Measurements from ENCODE around the gene DPT.

The DPT gene

DNA sequence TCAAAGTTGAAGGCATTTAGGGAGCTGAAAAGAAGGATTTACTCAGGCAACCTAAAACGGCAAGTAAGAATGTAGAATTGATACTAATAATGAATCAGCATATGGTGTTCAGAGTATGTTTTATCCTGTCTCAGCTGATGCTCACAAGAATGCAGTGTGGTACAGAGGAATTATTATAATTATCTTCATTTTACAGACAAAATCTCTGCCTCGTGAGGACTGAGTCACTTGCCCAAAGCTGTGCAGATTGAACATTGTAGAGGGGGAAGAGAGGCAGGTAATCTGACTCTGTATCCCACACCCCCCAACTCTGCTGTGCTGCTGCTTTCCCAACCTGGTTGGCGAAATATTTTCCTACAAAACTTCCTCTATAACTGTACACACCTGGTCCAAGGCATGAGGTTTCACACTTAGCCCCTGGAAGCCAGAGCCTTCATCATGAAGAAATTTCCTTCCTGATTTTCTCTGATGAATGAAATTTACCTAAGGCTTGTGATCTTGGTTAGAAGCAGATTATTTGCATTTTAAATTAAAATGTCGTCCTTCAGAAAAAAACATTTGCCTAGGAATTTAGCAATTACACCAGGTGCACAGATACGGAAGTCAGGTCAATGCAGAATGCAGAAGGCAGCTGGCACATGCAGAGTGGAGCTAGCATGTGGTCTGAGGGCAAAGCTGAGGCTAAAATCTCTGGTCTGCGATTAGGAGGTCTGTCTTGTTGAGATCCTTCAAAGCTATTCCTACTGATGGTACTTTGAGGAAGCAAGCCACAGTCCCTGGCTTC, 52.8 kb downstream of the DPT start:
- Mint-ChIP-seq H3K36me3 (ENCODE audit: low read depth) (no peaks in the 10 kb centered on the region), H3K9me3 (peaks cover 6% of the 10 kb centered on the region), H3K27ac (no peak overlapping the region), H3K27me3 (ENCODE audit: low read depth) (peaks cover 18% of the 10 kb centered on the region), H3K4me1 (ENCODE audit: low read depth) (no peaks in the 10 kb centered on the region), H3K4me3 (no peak overlapping the region)

DNA sequence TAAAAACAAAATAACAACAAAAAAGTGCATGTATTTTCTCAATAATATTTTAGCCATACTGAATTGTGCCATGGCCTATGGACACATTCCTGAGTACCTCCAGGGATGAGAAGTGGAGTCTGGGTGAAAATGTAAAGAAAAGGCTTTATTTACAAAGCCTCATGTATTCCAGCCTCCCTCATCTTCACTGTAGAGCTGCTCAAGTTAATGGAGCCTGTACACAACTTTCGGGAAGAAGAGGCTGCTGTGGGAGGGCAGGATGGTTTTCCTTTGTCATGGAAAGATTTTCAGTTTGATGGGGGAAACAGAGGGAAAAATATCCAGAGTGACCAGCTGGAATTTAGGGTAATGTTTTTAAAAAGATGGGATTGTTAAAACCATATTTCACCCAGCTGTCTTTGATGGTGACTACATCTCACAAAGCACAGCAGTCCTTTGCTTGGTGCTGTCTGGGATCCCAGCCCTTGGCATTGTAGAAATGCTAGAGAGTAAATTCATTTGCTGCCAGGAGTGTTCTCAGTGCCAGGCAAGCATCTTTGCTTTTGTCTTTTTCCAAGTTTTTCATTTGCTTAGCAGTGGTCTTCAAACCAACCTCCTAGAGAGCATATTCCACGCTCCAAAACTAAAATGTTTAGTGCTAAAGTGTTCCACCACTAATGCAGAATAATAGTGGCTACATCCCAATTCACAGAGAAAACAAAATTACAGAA, 54.9 kb downstream of the DPT start:
- H3K9me3 Mint-ChIP-seq, result no peaks in the 10 kb centered on the region
- no peak overlapping the region for H3K27ac Mint-ChIP-seq
- no peaks in the 10 kb centered on the region for H3K4me1 Mint-ChIP-seq (ENCODE audit: low read depth)
- peaks cover 10% of the 10 kb centered on the region for H3K27me3 Mint-ChIP-seq (ENCODE audit: low read depth)
- no peaks in the 10 kb centered on the region for H3K36me3 Mint-ChIP-seq (ENCODE audit: low read depth)
- H3K4me3 Mint-ChIP-seq, result no peak overlapping the region

DNA sequence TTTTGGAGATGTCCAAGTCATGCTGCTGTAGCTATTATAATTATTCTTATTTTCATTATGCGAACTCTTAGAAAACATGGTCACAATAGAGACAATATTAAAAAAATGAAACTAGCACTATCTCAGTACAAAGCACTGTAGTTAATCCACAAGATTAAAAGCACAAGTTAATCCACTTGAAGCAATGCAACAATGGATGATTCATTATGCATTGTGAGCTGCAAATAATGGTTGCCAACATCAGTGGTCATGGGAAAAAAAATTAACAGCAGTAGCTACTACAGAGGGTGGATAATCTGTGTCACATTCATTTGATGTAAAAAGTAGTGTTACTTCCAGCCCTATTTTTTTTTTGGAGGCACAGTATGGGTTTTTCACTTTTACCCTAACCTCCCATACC, 56.7 kb downstream of the DPT start:
- peaks cover 7% of the 10 kb centered on the region for H3K27me3 Mint-ChIP-seq (ENCODE audit: low read depth)
- H3K4me3 Mint-ChIP-seq, result no peak overlapping the region
- H3K9me3 Mint-ChIP-seq, result no peaks in the 10 kb centered on the region
- no peaks in the 10 kb centered on the region for H3K4me1 Mint-ChIP-seq (ENCODE audit: low read depth)
- H3K36me3 Mint-ChIP-seq (ENCODE audit: low read depth), result no peaks in the 10 kb centered on the region
- no peak overlapping the region for H3K27ac Mint-ChIP-seq

DNA sequence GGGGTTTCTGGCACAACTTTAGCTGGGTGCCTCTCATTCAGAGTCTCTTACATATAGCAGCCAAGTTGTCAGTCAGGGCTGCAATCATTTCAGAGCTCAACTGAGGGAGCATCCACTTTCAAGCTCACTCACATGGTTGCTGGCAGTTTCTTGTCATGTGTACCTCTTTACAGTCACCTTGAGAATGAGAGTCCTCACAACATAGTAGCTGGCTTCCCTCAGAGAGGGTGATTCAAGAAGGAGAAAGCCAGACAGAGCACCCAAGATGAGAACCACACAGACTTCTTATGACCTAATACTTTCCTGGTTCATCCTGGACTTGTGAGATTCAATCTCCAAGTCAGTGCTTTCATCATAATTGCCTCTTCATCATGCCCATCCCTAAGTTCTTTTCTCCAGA, 57.2 kb downstream of the DPT start:
- no peak overlapping the region for H3K27ac Mint-ChIP-seq
- H3K4me1 Mint-ChIP-seq (ENCODE audit: low read depth), result no peaks in the 10 kb centered on the region
- H3K27me3 Mint-ChIP-seq (ENCODE audit: low read depth), result peaks cover 7% of the 10 kb centered on the region
- no peaks in the 10 kb centered on the region for H3K9me3 Mint-ChIP-seq
- H3K4me3 Mint-ChIP-seq, result no peak overlapping the region
- no peaks in the 10 kb centered on the region for H3K36me3 Mint-ChIP-seq (ENCODE audit: low read depth)

DNA sequence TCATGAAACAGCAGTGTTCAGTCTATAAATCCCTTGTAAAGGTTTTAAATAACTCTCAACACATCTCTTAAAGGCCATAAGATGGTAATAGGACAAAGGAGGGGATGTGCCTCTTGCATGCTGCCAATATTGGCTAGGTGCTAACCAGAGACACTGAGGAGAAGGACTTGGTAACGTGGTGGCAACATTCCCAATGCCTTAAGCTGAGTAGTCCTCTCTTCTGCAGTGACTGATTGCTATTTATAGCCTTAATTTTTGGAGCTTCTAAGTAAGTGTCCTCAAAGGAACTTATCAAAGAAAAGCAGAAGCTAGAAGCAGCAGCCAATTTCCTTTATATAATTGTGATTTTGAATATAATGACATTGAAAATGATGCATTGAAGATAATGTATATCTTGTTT, 63.0 kb downstream of the DPT start:
- Mint-ChIP-seq H3K4me1 (ENCODE audit: low read depth) (no peaks in the 10 kb centered on the region), H3K36me3 (ENCODE audit: low read depth) (no peaks in the 10 kb centered on the region), H3K27me3 (ENCODE audit: low read depth) (peaks cover 21% of the 10 kb centered on the region), H3K4me3 (no peak overlapping the region), H3K9me3 (peaks cover 5% of the 10 kb centered on the region), H3K27ac (no peak overlapping the region)

DNA sequence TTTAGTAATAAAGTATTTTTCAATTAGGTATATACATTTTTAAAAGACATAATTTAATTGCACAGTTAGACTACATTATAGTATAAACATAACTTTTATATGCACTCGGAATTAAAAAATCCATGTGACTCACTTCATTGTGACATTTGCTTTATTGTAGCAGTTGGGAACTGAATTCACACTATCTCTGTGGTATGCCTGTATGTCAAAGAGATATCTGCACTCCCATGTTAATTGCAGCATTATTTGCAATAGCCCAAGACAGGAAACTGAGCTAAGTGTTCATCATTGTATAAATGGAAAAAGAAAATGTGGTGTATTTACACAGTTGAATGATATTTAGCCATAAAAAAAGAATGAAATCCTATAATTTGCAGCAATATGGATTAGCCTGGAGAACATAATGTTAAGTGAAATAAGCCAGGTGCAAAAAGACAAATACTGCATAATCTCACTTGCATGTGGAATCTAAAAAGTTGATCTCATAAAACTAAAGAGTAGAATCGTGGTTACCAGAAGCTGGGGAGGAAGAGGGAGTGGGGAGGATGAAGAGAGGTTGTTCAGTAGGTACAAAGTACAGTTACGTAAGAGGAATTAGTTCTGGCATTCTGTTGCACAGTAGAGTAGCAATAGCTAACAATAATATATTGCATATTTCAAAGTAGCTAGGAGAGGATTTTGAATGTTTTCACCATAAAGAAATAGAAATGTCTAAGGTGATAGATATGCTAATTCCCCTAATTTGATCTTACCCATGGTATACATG, 64.8 kb downstream of the DPT start:
- Mint-ChIP-seq H3K27ac (no peak overlapping the region), H3K36me3 (ENCODE audit: low read depth) (no peaks in the 10 kb centered on the region), H3K27me3 (ENCODE audit: low read depth) (peaks cover 21% of the 10 kb centered on the region), H3K9me3 (peaks cover 5% of the 10 kb centered on the region), H3K4me3 (no peak overlapping the region), H3K4me1 (ENCODE audit: low read depth) (no peaks in the 10 kb centered on the region)

DNA sequence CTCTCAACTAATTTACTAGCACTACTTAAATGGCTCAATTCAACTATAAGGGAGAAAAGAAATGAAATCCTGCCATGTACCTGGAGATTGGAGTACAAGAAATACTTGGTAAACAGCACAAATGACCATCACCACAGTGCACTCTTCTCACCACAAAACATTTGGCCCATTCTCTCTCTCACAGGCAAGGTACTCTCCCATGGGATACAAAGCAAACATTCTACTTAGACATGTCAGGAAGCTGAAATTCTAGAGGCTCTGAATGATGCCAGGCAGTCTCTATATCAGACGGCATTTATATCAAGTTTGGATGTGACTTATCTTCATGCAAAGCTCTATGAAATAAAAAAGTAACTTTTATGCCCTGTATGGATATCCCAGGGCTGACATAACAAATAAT, 72.5 kb downstream of the DPT start:
- Mint-ChIP-seq H3K4me1 (ENCODE audit: low read depth) (no peaks in the 10 kb centered on the region), H3K4me3 (no peak overlapping the region), H3K9me3 (no peaks in the 10 kb centered on the region), H3K27ac (no peak overlapping the region), H3K27me3 (ENCODE audit: low read depth) (peaks cover 12% of the 10 kb centered on the region), H3K36me3 (ENCODE audit: low read depth) (no peaks in the 10 kb centered on the region)

DNA sequence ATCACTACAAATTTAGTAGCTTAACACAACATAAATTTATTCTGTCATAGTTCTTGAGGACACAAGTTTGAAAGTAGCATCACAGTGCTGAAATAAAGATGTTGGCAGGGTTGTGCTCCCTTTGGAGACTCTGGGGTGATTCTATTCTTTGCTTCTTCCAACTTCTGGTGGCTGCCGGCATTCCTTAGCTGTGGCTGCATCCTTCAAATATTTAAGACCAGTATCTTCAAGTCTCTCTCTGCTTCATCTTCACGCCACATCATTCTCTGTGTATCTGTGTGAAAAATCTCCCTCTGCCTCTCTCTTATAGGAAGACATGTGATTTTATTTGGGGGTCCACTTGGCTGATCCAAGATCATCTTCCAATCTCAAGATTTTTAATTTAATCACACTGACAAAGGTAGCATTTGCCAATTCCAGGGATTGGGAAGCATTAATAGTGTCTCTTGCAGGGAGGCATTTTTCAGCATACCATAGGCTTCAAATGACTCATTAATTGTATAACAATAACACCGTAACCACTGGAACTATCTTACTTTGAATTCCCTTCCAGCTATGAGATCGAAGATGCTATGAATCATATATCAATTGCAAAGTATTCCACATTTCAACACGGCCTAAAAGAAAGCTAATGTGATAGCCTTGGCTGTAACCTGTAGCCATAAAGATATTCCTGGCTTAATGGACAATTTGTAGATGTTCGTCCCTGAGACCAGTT, 74.6 kb downstream of the DPT start:
- Mint-ChIP-seq H3K4me1 (ENCODE audit: low read depth) (no peaks in the 10 kb centered on the region), H3K4me3 (no peak overlapping the region), H3K27me3 (ENCODE audit: low read depth) (peaks cover 19% of the 10 kb centered on the region), H3K9me3 (no peaks in the 10 kb centered on the region), H3K27ac (no peak overlapping the region), H3K36me3 (ENCODE audit: low read depth) (no peaks in the 10 kb centered on the region)

DNA sequence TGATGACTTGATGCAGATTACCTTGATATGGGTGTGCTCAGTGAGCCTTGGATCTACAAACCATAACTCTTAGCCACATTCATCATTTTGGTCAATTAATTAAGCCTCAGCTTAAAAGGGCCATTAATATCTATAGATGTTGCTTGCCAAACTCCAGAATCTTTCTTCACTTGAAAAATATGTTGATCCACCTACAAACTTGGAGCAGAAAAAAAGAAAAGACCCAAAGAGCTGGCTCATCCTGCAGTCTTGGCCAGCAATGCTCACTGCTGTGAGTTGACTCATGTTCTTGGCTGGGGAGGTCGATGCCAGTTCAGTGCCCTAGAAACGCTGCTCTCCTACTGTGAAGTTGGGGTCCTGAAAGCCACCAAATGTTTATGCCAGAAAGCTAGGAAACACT, 75.4 kb downstream of the DPT start:
- no peaks in the 10 kb centered on the region for H3K4me1 Mint-ChIP-seq (ENCODE audit: low read depth)
- H3K36me3 Mint-ChIP-seq (ENCODE audit: low read depth), result no peaks in the 10 kb centered on the region
- no peak overlapping the region for H3K27ac Mint-ChIP-seq
- H3K9me3 Mint-ChIP-seq, result no peaks in the 10 kb centered on the region
- H3K27me3 Mint-ChIP-seq (ENCODE audit: low read depth), result peaks cover 25% of the 10 kb centered on the region
- no peak overlapping the region for H3K4me3 Mint-ChIP-seq

DNA sequence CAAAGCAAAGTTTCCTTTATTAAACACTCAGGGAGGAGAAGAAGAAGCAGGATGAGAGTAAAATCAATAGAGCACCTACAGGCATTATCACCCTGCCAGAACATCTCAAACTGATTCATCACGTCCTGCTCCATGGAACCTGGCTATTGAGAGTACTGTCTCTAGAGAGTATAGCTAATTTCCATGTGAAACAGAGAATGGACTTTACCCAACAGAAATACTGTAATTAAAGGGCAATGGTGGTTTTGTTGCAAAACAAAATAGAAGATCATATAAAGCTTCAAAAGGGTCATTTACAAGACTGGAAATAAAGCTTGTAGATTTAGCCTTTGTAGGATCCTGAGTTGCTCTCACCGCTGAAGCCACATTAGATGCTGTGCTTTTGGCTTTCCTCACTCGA, 83.3 kb downstream of the DPT start:
- Mint-ChIP-seq H3K27me3 (ENCODE audit: low read depth) (peaks cover 27% of the 10 kb centered on the region), H3K9me3 (no peaks in the 10 kb centered on the region), H3K4me3 (no peak overlapping the region), H3K36me3 (ENCODE audit: low read depth) (no peaks in the 10 kb centered on the region), H3K4me1 (ENCODE audit: low read depth) (no peaks in the 10 kb centered on the region), H3K27ac (no peak overlapping the region)

All from T-helper 1 cell treated with Interleukin-12 subunit alpha and Interleukin-12 subunit beta and Interleukin-4 antibody, amounts not matched to agents 30 μg/mL and 1 μg/mL, for 36 hours (primary cell).